ENCODE results near the gene CCDC3.

The CCDC3 gene

DNA sequence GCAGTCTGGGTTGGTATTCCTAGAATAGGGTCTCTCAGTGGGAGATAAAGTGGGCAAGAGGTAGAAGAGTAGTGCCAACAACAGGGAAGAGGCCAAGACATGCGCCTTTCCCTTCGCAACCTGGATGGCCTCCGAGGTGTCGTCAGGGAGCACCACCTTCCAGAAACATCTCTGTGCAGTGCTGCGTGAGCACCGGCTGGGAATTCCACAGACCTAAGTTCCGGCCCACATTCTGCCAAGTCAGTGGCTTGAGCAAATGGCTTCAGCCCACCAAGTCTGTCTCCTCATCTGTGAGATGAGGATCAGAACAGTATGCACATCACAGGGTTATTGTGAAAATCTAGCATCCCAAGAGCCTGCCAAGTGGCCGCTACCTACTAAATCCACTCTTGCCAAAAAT is 40.6 kb downstream of the CCDC3 start:
- no peak for DNase-seq

DNA sequence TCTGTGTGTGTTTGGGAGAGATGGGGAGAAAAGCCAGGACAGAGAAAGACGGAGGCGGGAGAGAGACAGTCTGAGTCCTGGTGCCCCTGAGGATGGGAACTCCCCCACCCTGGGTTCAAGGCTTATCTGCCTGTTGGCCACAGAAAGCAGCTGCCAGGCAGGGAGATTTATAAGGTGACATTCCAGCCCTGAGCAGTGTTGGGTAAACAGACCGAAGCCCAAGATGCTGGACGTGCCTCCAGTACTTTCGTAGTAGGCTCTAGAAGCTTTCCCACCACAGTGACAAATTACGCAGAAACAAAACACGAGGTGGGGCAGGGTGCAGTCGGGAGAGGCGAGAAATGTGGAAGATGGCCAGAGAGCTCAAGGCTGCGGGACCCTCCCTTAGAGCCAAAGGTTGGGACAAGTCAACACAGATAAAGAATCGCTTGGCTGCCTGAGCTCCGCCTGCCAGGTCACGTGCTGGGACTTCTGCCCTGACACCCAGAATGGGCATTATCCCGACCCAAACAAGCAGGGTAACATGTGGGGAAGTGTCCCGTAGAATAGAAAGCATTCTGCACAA is 41.1 kb downstream of the CCDC3 start:
- DNase-seq, result no peak

DNA sequence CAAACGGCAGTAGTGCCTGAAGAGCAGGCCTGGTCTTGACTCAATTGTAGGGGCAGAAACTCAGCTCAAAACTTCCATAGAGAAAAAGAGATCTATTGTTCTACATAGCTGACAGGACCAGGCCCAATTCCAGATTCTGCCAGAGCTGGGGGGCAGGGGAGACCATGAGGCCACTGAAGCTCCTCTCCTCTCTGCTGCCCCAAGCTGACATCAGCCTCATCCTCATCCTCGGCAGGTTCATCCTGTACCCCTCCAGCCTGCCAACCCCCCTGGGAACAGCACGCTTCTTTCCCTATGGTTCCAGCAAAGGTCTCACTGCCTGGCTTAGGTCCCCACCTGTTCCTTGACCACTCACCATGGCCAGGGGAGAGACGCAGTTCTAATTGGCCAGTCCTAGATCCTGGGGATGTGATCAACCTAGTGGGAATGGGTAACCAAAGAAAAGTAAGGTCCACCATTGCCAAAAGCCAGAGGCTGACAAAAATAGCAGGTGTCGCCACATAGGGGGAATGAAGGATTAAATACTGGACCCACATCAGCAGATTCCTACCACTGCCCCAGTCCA is 42.9 kb downstream of the CCDC3 start:
- DNase-seq, result no peak

DNA sequence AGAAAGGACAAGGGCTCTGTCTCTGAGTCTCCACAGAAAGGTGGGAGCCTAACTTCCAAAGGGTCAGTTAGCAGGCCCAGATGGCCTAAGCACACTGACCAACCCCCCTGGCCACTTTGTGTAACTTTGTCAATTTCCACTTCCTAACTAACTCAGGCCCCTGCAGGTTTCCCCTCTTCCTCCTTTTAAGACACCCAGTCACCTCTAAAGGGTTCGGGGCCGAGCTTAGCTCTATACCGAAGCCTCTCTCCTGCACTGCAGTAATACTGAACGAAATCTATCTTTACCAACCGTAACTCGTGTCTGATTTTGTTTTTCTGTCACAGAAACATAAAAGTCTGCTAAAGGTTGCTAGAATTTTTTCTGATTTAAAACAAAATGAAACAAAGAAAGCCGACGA is 44.4 kb downstream of the CCDC3 start:
- DNase-seq, result no peak

DNA sequence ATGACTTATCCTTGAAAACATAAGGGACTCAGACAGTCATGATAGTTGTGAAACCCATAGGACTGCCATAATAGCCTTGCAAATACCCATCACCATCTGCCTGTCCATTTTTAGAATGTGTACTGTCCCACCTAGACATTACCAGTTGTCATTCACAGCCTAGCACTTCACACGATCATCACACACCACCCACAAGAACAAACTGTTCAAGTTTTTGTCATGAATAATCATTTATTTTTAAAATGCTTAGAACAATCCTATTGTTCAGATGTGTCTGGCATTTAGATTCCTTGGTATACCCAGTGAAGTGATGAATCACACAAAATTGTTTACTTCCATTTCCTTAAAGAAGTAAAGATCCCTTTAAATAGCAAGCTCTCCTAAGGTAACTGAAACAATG is 46.6 kb downstream of the CCDC3 start:
- no peak for DNase-seq

DNA sequence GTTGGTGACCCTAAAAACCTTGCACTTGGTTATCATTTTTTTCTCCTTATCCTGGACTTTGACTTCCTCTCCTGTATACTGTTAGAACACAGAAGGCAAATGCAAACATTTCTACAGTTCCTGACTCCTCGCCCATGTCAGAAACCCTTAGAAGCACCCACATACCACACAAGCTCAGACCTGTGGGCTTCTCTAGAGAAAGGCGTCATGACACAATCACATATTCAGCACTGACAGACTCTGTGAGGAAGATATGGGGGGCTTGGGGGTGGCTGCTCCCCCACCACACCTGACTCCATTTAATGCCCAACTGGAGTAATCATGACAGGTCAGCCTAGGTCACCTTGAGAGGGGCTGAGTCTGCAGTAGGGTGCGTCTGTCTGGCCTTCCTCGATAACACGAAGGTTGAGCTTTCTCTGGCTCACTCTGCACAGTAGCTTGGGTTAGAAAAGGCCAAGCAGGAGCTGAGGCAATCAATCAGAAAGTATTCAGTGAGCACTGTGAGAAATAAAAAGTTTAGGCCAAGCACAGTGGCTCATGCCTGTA is 50.9 kb downstream of the CCDC3 start:
- DNase-seq, result no peak

DNA sequence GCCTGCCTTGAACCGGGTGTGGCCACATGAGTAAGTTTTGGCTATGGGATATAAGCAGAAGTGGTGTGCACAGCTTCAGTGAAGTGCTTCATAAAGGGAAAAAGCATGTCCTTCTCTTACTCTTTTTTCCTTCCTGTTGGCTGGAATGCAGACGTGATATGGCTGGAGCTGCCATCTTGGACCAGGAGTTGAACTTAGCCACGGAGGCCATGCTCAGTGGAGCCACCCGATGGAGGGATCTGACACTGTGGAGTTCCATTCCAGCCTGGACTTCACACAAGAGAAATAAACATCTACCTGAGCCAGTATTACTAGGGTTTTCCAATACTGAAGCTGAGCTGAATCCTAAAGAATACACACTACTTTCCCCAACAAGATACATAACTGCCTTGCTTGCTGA is 52.3 kb downstream of the CCDC3 start:
- DNase-seq, result no peak

DNA sequence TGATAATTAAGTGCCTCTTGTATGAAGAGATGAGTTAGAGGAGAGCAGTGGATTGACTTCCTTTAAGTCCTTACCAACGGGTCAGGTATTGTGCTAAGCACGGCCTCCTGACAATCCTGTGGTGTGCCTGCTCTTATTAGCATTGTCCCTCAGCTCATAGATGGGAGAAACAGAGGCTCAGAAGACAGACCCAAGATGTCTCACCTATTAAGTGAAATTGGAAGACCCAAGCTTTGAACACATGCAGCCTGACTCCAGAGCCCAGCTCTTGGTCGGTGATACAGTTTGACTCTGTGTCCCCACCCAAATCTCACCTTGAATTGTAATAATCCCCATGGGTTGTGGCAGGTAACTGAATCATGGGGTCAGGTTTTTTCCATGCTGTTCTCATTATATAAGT is 53.8 kb downstream of the CCDC3 start:
- no peak for DNase-seq

DNA sequence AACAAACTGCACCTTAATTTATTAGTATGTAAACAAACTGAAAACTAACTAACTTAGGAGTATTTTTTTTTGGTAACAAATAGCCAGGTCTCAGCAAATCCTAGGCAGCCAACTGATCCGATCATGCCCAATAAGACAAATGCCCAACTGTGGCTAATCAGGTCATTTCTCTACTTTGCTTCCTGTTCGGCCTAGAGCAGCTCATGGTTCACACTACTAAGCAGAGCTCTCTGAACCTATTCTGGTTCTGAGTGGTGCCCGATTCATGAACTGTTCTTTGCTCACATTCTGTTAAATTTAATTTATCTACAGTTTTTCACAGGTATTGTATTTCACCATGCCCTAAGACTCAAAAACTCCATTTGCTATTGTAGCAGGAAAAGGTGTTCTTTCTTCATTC is 55.1 kb downstream of the CCDC3 start:
- DNase-seq, result no peak

DNA sequence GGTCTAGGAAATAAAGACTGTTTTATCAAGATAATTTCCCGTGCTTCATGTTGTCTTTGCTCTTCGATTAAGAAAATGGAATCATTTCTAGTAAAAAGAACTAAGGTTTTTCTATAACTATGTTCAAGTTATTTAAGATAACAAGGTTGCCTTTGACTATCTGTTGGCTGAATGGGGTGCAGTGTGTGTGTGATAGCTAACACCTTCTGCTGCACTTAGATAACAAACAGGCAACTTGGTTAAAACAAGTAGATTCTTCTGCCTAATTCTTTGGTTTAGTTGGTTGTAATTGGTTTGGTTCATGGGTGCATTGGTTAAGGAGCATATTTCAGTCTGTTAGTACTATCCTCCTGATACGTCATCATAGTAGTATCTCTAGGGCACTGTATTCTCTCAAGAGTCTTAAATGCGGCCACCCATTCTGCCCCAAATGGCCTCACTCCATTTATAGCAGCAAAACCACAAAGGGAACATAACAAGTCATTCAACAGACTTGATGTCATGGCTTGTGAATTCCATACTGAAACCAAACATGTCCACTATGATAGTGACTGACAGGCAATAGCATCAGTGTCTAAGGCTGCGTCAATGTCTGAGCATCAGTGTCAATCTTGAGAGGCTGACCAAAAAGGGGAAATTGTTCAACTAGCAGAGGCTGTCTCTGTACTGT is 55.7 kb downstream of the CCDC3 start:
- no peak for DNase-seq

DNA sequence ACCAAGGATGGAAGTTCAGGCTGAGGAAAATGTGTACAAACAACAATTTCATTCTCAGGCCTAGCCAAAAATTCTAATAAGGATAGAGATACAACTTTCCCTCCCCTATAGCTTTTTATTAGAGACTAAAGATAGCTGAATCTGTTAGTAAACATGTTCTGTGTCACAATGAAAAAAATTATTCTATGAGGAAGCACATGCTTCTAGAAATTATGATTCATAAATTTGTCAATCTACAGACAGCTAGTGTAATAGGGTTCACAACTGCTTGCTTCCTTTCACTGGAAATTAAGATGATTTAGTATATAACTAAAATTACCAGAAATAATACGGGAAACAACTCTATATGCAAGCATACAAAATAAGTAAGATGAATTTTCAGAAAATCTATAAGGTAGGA is 56.6 kb downstream of the CCDC3 start:
- DNase-seq, result no peak

DNA sequence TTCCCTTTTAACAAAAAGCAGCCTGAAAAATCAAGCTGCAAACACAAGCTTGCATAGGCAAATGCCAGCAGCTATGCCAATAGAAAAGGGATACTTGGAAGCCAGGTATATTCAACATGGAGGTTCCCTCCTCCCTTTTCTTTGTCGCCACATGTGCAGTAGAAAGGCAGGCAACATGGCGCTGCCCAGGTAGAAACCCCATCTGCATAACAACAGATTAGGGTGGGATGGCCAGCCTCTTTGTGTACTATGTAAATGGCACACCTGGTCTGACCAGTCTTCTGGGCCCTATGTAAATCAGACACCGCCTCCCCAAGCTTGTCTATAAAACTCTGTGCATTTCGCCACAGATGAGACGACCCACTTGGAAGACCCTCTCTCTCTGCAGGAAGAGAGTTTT is 58.1 kb downstream of the CCDC3 start:
- no peak for DNase-seq

DNA sequence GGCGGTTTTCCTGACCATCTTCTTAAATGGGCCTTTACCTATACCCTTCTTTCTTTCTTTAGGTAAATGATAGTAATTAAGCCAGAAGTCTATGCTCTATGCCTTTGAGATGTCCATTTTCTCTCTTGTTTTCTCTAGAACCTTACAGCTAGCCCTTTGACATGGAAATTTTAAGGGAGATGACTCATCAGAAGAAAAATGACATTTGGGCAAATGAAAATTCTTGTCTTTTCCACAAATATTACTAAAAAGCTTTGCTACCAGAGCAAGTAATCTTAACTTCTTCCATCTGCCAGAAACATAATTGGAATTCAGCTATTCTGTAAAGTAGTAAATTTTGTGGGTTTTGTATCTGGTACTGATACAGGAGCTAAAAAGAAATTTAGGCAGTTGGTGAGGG is 59.5 kb downstream of the CCDC3 start:
- no peak for DNase-seq

DNA sequence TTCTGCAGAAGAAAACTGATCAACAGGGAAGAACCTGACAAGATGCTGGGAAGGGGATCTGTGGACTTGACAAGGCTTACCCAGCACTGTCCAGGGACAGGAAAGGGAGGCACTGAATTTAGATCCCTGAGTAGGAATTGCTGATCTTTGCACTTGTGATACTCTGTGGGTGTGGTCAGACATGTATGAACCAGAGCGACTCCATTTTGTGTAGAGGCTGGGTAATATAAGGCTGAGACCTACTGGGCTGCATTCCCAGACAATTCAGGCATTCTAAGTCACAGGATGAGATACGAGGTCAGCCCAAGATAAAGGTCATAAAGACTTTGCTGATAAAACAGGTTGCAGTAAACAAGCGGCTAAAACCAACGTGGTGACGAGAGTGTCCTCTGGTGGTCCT is 60.7 kb downstream of the CCDC3 start:
- no peak for DNase-seq

DNA sequence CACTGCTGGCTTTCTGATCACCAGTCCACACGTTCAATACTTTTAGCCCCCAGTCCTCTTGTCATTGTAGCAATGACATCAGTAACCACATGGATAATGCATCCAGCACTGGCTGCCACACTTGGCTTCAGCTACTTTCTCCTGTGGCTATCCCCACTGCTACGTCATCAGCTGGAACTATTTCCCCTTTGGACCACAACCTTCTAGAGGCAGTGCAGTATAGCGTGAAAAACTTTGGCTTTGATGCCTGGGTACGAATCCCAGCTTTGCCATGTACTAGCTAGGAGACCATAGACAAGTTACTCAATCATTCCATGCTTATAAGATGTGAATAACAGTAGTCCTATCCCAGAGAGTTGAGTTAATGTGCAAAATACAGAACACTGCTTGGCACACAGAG is 63.2 kb downstream of the CCDC3 start:
- no peak for DNase-seq

DNA sequence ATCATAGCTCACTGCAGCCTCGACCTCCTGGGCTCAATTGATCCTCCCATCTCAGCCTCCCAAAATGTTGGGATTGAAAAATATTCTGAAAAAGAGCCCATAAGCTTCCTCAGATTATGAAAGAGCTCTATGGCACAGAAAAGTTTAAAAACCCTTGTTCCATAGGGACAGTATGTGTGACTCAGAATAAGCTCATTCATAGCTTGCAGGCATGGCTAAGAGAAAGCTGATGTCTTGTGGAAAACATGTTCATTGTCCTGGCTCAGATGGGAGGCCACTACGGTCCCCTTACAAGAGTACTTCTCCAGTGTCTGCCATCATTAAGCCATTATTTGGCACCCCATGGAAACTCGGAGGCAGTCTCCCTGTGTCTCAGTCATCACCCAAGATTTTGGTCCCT is 64.0 kb downstream of the CCDC3 start:
- no peak for DNase-seq

DNA sequence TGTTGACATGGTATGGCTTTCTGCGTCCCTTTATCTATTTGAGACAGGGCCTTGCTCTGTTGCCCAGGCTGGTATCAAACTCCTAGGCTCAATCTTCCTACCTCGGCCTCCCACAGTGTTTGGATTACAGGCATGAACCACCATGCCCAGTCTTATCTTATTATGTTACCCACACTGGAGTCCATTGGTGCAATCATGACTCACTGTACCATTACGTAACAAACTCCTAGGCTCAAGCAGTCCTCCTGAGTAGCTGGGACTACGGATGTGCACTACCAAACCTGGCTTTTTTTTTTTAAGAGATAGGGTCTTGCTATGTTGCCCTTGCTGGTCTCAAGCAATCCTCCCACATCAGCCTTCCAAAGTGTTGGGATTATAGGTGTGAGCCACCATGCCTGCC is 66.7 kb downstream of the CCDC3 start:
- no peak for DNase-seq

DNA sequence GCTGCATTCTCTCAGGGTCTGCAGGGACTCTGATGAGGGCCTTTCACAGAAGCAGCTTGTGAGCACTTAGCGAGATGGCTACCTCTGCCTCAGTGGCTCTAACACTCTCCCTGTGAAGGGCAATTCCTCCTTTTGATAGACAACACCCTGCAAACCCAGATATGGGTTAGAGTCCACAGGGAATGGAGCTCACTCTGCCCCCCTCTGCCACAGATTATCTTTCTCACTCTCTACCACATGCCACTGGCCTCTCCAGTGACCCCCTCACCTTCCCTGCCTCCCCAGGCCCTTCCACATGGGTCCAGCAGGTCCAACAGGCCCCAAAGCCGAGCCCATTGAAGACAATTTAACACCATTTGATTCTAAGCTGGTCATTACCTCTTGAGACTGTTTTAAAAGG is 72.1 kb downstream of the CCDC3 start:
- no peak for DNase-seq

DNA sequence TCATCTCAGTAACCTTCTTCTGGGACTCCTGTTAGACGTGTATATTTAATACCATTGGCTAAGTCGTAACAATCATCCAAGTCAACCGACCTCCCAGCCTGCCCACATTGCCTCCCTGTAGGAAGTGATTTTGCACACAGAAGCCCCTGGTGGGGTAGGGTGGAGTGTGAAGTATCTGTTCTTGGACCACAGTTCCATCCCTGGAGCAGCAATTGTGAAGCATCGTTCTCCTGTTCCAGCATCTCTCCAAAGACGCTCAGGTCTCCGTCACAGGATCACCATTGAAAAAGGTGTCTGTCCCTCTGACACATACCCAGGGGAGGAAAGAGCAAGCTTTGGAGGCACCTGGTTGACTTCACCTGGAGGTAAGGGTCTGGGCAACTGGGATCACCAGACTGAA is 72.9 kb downstream of the CCDC3 start:
- DNase-seq, result no peak

DNA sequence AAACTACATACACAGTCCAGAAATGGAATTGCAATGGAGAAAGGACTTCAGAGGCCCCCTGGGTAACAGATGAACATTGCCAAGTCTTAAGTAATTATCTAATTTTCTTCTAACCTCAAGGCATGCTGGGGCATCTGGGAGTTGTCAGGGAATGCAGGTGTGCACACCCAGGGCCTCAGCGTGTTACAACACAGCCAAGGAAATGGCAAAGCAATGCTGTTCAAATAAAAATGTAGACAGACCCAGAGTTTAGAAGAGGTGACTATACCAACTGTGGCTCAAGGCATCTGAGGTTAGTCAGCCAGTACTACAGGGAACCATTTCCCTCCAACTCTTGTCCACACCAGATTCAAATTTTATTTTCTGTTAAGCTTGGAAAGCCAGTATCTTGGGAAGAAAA is 73.6 kb downstream of the CCDC3 start:
- no peak for DNase-seq

DNA sequence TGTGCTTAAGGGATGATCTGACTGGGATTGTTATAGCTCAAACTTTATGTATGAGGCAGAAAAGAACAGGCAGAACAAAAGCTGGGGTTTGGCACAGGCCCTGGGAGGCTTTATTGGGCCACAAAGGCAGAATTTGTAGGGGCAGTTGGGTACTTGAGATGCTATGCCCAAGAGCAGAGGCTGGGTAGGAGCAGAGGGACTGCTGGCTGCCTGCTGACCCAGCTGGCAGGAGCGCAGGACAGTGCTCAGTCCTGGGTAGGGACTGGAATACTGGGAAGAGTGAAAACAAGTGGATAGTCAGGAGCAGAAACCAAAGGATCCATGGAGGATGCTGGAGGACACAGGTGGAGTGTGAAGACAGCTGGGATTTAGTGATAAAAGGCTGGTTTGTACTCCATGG is 75.7 kb downstream of the CCDC3 start:
- DNase-seq, result no peak

DNA sequence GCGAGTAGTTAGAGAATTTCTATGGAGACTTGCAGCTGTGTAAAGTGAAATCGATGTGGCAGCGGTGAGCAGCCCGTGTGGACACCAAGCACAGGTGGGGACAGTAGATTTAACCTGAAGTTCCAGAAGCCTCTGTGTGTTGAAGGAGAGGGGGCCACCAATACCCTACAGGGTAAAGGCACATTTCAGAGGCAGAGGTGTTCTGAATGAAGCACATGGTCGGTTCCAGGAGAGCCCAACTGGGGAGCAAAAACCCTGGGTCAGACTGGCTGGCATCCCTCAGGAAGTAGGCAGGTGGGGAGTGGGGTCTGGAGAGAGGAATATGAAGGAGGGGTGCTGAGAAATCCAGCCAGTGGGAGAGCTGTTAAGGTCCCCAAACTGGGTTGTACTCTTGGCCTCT is 76.6 kb downstream of the CCDC3 start:
- DNase-seq, result no peak

DNA sequence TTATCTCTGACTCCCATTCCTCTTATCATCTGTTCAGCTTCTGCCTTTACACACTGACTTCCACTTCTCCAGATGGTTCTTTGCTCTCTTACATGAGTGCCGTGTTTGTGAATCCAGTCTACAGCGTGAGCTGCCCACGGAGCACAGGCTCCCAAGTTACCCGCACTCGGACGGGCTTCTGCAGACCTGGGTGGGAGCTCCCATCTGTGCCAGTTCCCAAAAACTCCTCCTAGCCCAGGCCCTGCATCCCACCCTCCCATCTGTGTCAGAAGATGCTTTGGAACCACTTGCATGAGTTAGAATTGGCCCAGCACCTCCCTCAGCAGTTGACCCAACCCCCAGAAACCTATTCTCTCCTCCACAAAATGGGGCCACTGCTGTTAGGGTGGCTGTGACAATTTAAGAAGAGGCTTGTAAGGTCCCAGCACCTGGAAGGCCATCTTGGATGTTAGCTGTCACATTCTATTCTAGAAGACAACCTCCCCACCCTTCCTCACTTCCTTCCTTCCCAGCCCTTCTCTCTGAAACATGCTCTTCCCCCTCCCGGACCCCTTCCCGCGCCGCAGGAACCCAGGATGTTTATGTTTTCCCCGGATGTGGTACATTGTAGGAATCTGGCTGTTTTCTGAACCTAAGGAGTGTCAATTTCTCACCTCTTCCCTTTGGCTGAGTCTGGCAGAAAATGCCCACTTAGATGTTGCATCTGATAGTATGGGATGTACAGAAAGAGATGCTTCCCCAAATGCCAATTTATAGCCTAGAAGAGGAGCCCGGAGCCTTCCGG is 79.2 kb downstream of the CCDC3 start:
- DNase-seq, result no peak

DNA sequence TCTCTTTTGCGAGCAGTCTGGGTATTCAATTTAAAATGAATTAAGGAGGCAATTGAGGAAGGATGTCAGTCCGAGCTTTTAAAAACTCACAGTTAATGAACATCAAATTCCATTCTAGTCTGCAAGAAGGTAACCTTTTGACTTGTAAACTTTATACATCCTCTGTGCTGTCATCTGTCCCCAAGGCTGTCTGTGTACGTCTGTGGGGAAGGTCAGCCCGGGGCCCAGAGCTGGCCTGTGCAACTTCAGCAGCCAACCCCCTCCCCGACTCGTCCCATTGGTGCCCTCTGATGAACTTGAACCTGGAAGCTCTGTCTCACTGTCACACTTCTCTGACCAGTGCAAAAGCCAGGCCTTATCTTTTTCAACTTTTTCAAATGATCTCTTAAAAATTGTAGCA is 80.3 kb downstream of the CCDC3 start:
- DNase-seq, result no peak

Measured in activated CD4-positive, alpha-beta T cell treated with anti-CD3 and anti-CD28 coated beads, Interleukin-2, amount 50 U/mL, for 4 hours (primary cell).